Stimulated activated naive B cell treated with anti-CD40 and anti-IgM and Interleukin-4, amounts not matched to agents 10 μg/mL and 1 μg/mL and 100 μg/mL, for 72 hours (primary cell): ENCODE results near the gene C16orf92.

Experiments used
- ATAC-seq, 2 donors: fragments of 150-1000 bp; cut with Tn5 transposase; replicated peaks; 2 replicates each; pipeline ENCODE4 v1.10.0; 2021; ENCODE audit warnings: moderate library complexity in 1 of 2
- DNase-seq: peaks from one replicate; pipeline ENCODE4 v3.0.0; 2021
- H3K27ac Mint-ChIP-seq: one replicate; pipeline ENCODE4 v1.8.0; 2022; ENCODE audit warnings: mild to moderate bottlenecking, mixed read lengths
- H3K27me3 Mint-ChIP-seq, 2 donors: one replicate each; pipeline ENCODE4 v1.8.0; 2022; ENCODE audit warnings: mixed read lengths in 2 of 2
- H3K36me3 Mint-ChIP-seq, 2 donors: one replicate each; pipeline ENCODE4 v1.8.0; 2022; ENCODE audit warnings: mixed read lengths in 2 of 2, mild to moderate bottlenecking in 1 of 2
- H3K4me1 Mint-ChIP-seq, 2 donors: one replicate each; pipeline ENCODE4 v1.8.0; 2022; ENCODE audit warnings: mixed read lengths in 2 of 2, mild to moderate bottlenecking in 1 of 2
- H3K4me3 Mint-ChIP-seq, 2 donors: one replicate each; pipeline ENCODE4 v1.8.0; 2022; ENCODE audit warnings: mild to moderate bottlenecking in 2 of 2, mixed read lengths in 2 of 2, moderate library complexity in 1 of 2
- H3K9me3 Mint-ChIP-seq, 2 donors: one replicate each; pipeline ENCODE4 v1.8.0; 2022; ENCODE audit warnings: mixed read lengths in 2 of 2, mild to moderate bottlenecking in 1 of 2

Gene C16orf92

GRCh38 chr16:29984764-29985147 lies 38.2 kb upstream of the C16orf92 start:
- Mint-ChIP-seq H3K36me3 (peaks cover 49 to 67% of the 10 kb centered on the region in 2 donors), H3K27me3 (no peaks in the 10 kb centered on the region), H3K4me1 (peaks cover 5% of the 10 kb centered on the region in 2 donors), H3K4me3 (no peak overlapping the region), H3K27ac (peak overlapping the region; percentile 37), H3K9me3 (no peaks in the 10 kb centered on the region)
- DNase-seq (no peak), ATAC-seq (no peak)

DNA sequence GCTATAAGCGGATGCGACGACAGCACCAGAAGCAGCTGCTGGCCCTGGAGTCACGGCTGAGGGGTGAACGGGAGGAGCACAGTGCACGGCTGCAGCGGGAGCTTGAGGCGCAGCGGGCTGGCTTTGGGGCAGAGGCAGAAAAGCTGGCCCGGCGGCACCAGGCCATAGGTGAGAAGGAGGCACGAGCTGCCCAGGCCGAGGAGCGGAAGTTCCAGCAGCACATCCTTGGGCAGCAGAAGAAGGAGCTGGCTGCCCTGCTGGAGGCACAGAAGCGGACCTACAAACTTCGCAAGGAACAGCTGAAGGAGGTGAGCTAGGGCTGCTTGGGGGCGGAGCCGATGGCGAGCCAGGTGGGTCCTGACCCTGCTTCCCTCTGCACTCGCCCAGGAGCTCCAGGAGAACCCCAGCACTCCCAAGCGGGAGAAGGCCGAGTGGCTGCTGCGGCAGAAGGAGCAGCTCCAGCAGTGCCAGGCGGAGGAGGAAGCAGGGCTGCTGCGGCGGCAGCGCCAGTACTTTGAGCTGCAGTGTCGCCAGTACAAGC lies 37.7 kb upstream of the C16orf92 start:
- Mint-ChIP-seq H3K4me3 (no peak overlapping the region), H3K27ac (no peak overlapping the region), H3K27me3 (no peaks in the 10 kb centered on the region), H3K9me3 (no peaks in the 10 kb centered on the region), H3K4me1 (peaks cover 5% of the 10 kb centered on the region in 2 donors), H3K36me3 (peaks cover 47 to 65% of the 10 kb centered on the region in 2 donors)
- ATAC-seq = no peak
- no peak for DNase-seq

- Mint-ChIP-seq H3K9me3 (no peaks in the 10 kb centered on the region), H3K4me3 (no peak overlapping the region), H3K4me1 (peaks cover 5% of the 10 kb centered on the region in 2 donors), H3K27ac (peak overlapping the region; percentile 10), H3K27me3 (no peaks in the 10 kb centered on the region), H3K36me3 (peaks cover 47 to 67% of the 10 kb centered on the region in 2 donors)
- DNase-seq (no peak), ATAC-seq (no peak)
Observed at GRCh38 chr16:29986231-29986630, 36.8 kb upstream of the C16orf92 start.

- Mint-ChIP-seq H3K4me3 (no peak overlapping the region), H3K9me3 (no peaks in the 10 kb centered on the region), H3K27me3 (no peaks in the 10 kb centered on the region), H3K27ac (no peak overlapping the region), H3K4me1 (peaks cover 5% of the 10 kb centered on the region in 2 donors), H3K36me3 (peaks cover 47 to 70% of the 10 kb centered on the region in 2 donors)
- ATAC-seq = no peak
- DNase-seq = no peak
Observed at GRCh38 chr16:29986931-29987330, 36.1 kb upstream of the C16orf92 start.

GRCh38 chr16:29987371-29988085 lies 35.5 kb upstream of the C16orf92 start:
- Mint-ChIP-seq H3K9me3 (no peaks in the 10 kb centered on the region), H3K4me3 (no peak overlapping the region), H3K4me1 (peaks cover 5% of the 10 kb centered on the region in 2 donors), H3K36me3 (peaks cover 48 to 67% of the 10 kb centered on the region in 2 donors), H3K27ac (no peak overlapping the region), H3K27me3 (no peaks in the 10 kb centered on the region)
- no peak for DNase-seq
- no peak for ATAC-seq

DNA sequence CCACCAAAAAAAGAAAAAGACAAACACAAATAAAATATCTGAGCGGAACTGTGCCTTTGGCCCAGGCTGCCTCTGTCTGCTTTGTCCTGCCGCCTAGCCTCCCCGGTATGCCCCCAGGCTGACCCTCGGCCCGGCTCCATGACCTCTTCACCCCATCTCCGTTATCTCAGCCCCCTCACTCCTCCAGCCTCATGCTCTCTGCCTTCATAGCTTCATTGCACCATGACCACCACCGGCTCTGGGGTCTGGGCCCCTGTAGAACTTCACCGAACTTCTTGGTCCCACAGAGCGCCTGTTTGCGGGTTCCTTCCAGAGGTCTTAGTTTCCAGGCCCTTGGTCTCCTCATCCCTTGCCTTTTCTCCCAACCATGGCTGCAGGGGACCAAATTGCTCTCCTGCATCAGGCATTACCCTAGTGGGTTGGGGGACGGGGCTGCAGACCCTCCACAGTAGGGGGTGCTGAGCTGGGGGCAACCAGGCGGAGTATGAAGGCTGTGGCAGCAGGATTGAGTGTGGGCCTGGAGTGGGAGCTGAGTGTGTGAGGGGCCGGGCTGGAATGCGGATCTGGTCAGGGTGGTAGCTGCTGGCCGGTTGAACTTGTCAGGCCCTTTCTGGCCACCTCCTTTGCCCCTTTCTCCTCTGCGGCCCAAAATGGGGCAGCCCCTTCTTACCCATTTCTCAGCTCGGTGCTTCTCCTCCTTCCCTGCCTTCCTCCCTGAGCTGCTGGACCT lies 34.5 kb upstream of the C16orf92 start:
- no peak overlapping the region for H3K4me3 Mint-ChIP-seq
- no peaks in the 10 kb centered on the region for H3K9me3 Mint-ChIP-seq
- H3K27ac Mint-ChIP-seq = peak overlapping the region; percentile 2
- ATAC-seq (no peak), DNase-seq (no peak)
- peaks cover 5% of the 10 kb centered on the region in 2 donors for H3K4me1 Mint-ChIP-seq
- H3K27me3 Mint-ChIP-seq = no peaks in the 10 kb centered on the region
- peaks cover 49 to 61% of the 10 kb centered on the region in 2 donors for H3K36me3 Mint-ChIP-seq

GRCh38 chr16:29989111-29989858 lies 33.7 kb upstream of the C16orf92 start:
- Mint-ChIP-seq H3K36me3 (peaks cover 46 to 61% of the 10 kb centered on the region in 2 donors), H3K27me3 (no peaks in the 10 kb centered on the region), H3K4me1 (peaks cover 10 to 12% of the 10 kb centered on the region in 2 donors), H3K4me3 (no peak overlapping the region), H3K9me3 (no peaks in the 10 kb centered on the region), H3K27ac (peak overlapping the region; percentile 2)
- DNase-seq (no peak), ATAC-seq (no peak)

DNA sequence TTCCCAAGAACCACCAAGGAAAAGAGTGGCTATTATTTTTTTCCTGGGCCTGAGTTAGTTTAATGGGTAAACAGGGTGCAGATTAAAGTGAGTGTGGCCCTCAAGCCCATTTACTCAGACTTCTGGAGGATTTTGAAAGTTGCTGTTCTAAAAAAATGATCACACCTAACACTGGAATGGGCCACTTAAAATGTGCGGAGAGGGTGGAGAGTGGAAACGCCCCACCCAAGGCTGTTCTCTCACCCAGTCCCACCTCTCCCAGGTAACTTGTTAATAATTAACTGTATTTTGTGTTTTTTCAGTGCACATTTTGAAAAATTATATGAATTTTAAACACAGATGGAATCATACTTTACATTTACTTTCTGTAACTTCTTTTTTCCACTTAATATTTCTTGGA lies 33.0 kb upstream of the C16orf92 start:
- DNase-seq (no peak), ATAC-seq (no peak)
- Mint-ChIP-seq H3K27me3 (no peaks in the 10 kb centered on the region), H3K9me3 (no peaks in the 10 kb centered on the region), H3K4me1 (peaks cover 16 to 19% of the 10 kb centered on the region in 2 donors), H3K36me3 (peaks cover 45 to 61% of the 10 kb centered on the region in 2 donors), H3K27ac (no peak overlapping the region), H3K4me3 (no peak overlapping the region)

DNA sequence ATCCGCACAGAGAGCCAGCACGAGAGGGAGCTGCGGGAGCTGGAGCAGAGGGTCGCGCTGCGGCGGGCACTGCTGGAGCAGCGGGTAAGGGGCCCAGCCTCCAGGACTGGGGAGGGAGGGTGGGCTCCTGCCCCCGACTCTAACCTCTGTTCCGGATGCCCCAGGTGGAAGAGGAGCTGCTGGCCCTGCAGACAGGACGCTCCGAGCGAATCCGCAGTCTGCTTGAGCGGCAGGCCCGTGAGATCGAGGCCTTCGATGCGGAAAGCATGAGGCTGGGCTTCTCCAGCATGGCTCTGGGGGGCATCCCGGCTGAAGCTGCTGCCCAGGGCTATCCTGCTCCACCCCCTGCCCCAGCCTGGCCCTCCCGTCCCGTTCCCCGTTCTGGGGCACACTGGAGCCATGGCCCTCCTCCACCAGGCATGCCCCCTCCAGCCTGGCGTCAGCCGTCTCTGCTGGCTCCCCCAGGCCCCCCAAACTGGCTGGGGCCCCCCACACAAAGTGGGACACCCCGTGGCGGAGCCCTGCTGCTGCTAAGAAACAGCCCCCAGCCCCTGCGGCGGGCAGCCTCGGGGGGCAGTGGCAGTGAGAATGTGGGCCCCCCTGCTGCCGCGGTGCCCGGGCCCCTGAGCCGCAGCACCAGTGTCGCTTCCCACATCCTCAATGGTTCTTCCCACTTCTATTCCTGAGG lies 32.0 kb upstream of the C16orf92 start:
- ATAC-seq = no peak
- Mint-ChIP-seq H3K9me3 (no peaks in the 10 kb centered on the region), H3K27ac (peak overlapping the region; percentile 63), H3K27me3 (no peaks in the 10 kb centered on the region), H3K4me3 (no peak overlapping the region), H3K4me1 (peaks cover 18 to 27% of the 10 kb centered on the region in 2 donors), H3K36me3 (peaks cover 40 to 52% of the 10 kb centered on the region in 2 donors)
- no peak for DNase-seq

DNA sequence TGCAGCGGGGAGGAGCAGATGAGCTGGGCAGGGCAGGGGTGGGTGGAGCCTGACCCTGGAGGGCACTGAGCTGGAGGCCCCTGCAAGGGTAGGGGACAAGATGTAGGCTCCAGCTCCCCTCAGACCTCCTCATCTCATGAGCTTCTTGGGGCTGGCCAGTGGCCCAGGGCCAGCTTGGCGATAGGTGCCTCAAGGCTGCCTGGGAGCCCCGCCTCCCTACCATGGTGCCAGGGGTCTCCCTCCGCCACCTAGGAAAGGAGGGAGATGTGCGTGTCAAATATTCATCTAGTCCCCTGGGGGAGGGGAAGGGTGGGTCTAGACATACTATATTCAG lies 31.5 kb upstream of the C16orf92 start:
- Mint-ChIP-seq H3K4me3 (no peak overlapping the region), H3K9me3 (no peaks in the 10 kb centered on the region), H3K36me3 (peaks cover 37 to 51% of the 10 kb centered on the region in 2 donors), H3K27me3 (no peaks in the 10 kb centered on the region), H3K4me1 (peaks cover 21 to 28% of the 10 kb centered on the region in 2 donors), H3K27ac (no peak overlapping the region)
- ATAC-seq (no peak), DNase-seq (no peak)

GRCh38 chr16:29992344-29992967 lies 30.5 kb upstream of the C16orf92 start:
- DNase-seq (no peak), ATAC-seq (no peak)
- H3K36me3 Mint-ChIP-seq = peaks cover 34 to 51% of the 10 kb centered on the region in 2 donors
- H3K27me3 Mint-ChIP-seq = no peaks in the 10 kb centered on the region
- H3K4me3 Mint-ChIP-seq = peak overlapping the region in 1 of 2 donors; percentile 43
- peaks cover 26 to 33% of the 10 kb centered on the region in 2 donors for H3K4me1 Mint-ChIP-seq
- H3K9me3 Mint-ChIP-seq = no peaks in the 10 kb centered on the region
- H3K27ac Mint-ChIP-seq = peak overlapping the region; percentile 63

DNA sequence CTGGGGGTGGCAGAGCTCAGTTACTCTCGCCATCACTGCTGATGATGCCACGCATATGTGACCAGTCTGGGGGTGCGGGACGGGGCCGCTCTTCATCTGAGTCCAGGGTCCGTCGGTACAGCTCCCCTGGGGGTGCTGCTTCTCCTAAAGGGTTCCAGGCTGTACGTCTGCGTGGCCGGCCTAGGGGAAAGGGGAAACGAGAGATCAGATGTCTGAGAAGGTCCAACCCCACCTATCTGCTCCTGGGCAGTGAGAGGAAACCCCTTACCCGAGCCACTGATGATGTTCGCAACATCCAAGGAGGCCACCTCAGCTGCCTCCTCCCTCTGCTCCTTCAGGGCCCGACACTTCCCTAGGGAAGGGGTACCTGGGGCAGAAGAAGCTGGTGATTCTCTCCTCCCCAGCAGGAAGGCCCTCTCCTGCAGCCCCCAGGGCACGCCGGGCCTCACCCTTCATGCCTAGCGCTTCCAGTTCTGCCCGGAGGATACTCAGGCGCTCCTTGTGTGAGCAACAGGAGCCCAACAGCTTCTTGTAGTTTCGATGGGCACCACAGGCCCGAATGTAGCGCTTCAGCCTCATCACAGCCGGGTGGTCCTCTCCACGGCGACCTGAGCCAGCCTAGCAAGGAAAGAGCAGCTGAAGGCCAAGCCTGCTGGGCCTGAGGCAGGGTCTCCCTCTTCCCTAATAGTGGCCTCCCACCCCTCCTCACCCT lies 29.7 kb upstream of the C16orf92 start:
- Mint-ChIP-seq H3K27me3 (no peaks in the 10 kb centered on the region), H3K4me3 (no peak overlapping the region), H3K4me1 (peaks cover 24 to 33% of the 10 kb centered on the region in 2 donors), H3K9me3 (no peaks in the 10 kb centered on the region), H3K36me3 (peaks cover 26 to 51% of the 10 kb centered on the region in 2 donors), H3K27ac (no peak overlapping the region)
- ATAC-seq = no peak
- no peak for DNase-seq
